Gastrocnemius medialis (tissue), 4 donors: ENCODE results near the gene ARMC7. TPM values are rescaled to one million over a fixed set of nuclear protein-coding genes. Genes with fewer than 3 reads are reported as not detected.
"Not testable (repeated sequence)": the region's sequence is repeated elsewhere in the genome, so short reads cannot be mapped to it uniquely, and the experiment has no call there.

Experiments
- ATAC-seq, 2 donors: fragments of 150-250 bp; one replicate each; pipeline ENCODE4 v1.9.1; 2016
- DNase-seq, 2 donors: peaks; one replicate each; pipeline ENCODE4 v3.0.0-alpha.2; 2019
- H3K27ac ChIP-seq, 4 donors: fragments of 200-600 bp; sonication (generic); 1 replicate in 1 of 4; 2 replicates in 3 of 4; pipeline ENCODE4 v1.5.1; 2016 to 2018; ENCODE audit warnings: mild to moderate bottlenecking in 2 of 4, moderate library complexity in 1 of 4
- H3K27me3 ChIP-seq, 3 donors: fragments of 200-600 bp; sonication (generic) in 2 of 3; 1 replicate in 1 of 3; 2 replicates in 2 of 3; pipeline versions ENCODE4 v1.5.1 to v1.6.0; 2016 to 2019; ENCODE audit warnings: mild to moderate bottlenecking in 1 of 3, moderate library complexity in 1 of 3
- H3K36me3 ChIP-seq, 2 donors: fragments of 200-600 bp; sonication (generic) in 1 of 2; one replicate each; pipeline ENCODE4 v1.5.1; 2017 to 2018
- H3K4me1 ChIP-seq, 2 donors: fragments of 200-600 bp; sonication (generic) in 1 of 2; one replicate each; pipeline ENCODE4 v1.5.1; 2016 to 2017; ENCODE audit warnings: mild to moderate bottlenecking in 2 of 2
- H3K4me3 ChIP-seq, 4 donors: fragments of 200-600 bp; sonication (generic) in 3 of 4; 1 replicate in 1 of 4; 2 replicates in 3 of 4; pipeline ENCODE4 v1.5.1; 2016 to 2019; ENCODE audit warnings: mild to moderate bottlenecking in 2 of 4
- H3K9me3 ChIP-seq, 3 donors: fragments of 200-600 bp; sonication (generic) in 2 of 3; 1 replicate in 1 of 3; 2 replicates in 2 of 3; pipeline ENCODE4 v1.5.1; 2016 to 2019
- POLR2A ChIP-seq, 2 donors: fragments of 450-650 bp; IDR thresholded peaks; one replicate each; pipeline ENCODE4 v1.6.1; 2017; ENCODE audit warnings: antibody characterized with exemption in 2 of 2, mild to moderate bottlenecking in 2 of 2, moderate library complexity in 2 of 2
- in situ Hi-C, 4 donors: fragments of 200-750 bp; cut with MboI; loops; one replicate each; pipeline versions ENCODE4 v1.15.0 to v1.8.0; 2017; ENCODE audit warnings: low sequenced_read_pairs in 4 of 4
- intact Hi-C: fragments of 100-400 bp; cut with DNase I; formaldehyde crosslinking; loops from one replicate; pipeline ENCODE4 v1.15.1; 2023; ENCODE audit warnings: low total_unique reads
- total RNA-seq, 4 donors: library from RNA; depleted of rRNA; stranded (reverse); fragments of >200 nt; gene quantifications; one replicate each; pipeline versions ENCODE4 v1.1.0 to v1.2.3, GENCODE V29; 2016
- TF ChIP-seq, protein P1 (sequence below), 5 experiments: fragments of 450-650 bp in 3 of 5; fragments of 200-600 bp in 2 of 5; sonication (generic) in 2 of 5; IDR thresholded peaks in 4 of 5; conservative IDR thresholded peaks in 1 of 5; 1 replicate in 4 of 5; 2 replicates in 1 of 5; pipeline ENCODE4 v1.5.1; 2016 to 2019; ENCODE audit warnings: antibody characterized with exemption in 5 of 5, mild to moderate bottlenecking in 3 of 5, moderate library complexity in 3 of 5

The ARMC7 gene
- total RNA-seq, 4 donors from 2014 or later = 2.0 to 4.4 (median 3.0) TPM

DNA sequence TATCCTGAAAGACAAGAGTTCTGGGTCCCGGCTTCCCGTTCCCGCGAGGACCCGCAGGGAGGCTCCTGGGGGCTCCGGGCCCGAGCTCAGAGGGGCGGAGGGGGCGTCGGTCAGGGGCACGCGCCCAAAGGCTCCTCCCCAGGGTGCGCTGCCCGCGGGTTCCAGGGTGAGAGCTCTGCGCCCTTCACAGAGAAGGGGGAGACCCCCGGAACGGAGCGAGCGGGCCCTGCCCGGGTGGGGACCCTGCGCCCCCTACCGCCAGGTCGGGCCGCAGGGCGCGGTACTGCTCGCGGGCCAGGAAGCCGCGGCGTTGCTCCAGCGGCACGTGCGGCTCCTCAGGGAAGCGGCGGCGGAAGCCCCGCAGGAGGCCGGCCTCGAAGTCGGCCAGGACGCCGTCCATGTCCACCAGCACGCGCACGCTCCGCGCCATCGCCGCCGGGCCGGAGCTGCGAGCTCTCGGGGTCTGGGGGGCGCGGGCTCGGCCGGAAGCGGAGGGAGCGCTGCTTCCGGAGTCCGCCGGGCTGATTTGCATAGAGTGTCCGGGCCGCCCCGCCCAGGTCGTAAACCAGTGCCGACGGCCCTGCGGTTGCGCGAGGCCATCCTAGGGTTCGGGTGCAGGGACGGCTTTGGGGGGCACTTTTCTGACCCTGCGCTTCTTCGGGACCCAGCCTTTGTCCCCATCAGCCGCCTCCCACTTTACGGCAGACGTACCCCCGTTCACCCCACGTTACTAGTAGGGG is 21.7 kb downstream of the ARMC7 start, which contains the start of gene NT5C:
NT5C (minus strand) TSS at position 465 of the 740 bp plus-strand sequence; CDS start at position 430, 35 bp downstream.
- Histone ChIP-seq H3K9me3 (no peaks in the 10 kb centered on the region), H3K27ac (peak within 1 kb of the TSS; percentile 86 to 96 (median 90)), H3K4me3 (peak within 1 kb of the TSS; percentile 78 to 92 (median 90)), H3K4me1 (peaks cover 0 to 12% of the 10 kb centered on the region in 2 donors), H3K36me3 (peaks cover 0 to 9% of the 10 kb centered on the region in 2 donors), H3K27me3 (no peaks in the 10 kb centered on the region)
- DNase-seq (peak; percentile 62 to 77), ATAC-seq (peak; percentile 90 to 91)
- in situ Hi-C loops (no loop called here), intact Hi-C loops (loop anchor here (1.0 to 5.0 kb wide), 4 partner anchors 17 to 71 kb away; partner anchors contain the start of genes JPT1 and SUMO2)
- TF ChIP-seq POLR2A (IDR thresholded peaks at IDR 0.05) = peak; percentile 36 to 72
- TF ChIP-seq, protein P1, sequence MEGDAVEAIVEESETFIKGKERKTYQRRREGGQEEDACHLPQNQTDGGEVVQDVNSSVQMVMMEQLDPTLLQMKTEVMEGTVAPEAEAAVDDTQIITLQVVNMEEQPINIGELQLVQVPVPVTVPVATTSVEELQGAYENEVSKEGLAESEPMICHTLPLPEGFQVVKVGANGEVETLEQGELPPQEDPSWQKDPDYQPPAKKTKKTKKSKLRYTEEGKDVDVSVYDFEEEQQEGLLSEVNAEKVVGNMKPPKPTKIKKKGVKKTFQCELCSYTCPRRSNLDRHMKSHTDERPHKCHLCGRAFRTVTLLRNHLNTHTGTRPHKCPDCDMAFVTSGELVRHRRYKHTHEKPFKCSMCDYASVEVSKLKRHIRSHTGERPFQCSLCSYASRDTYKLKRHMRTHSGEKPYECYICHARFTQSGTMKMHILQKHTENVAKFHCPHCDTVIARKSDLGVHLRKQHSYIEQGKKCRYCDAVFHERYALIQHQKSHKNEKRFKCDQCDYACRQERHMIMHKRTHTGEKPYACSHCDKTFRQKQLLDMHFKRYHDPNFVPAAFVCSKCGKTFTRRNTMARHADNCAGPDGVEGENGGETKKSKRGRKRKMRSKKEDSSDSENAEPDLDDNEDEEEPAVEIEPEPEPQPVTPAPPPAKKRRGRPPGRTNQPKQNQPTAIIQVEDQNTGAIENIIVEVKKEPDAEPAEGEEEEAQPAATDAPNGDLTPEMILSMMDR (IDR thresholded peaks at IDR 0.05 in 4 of 5, conservative IDR thresholded peaks at IDR 0.05 in 1 of 5) = peak; percentile 74 to 82 (median 76)

DNA sequence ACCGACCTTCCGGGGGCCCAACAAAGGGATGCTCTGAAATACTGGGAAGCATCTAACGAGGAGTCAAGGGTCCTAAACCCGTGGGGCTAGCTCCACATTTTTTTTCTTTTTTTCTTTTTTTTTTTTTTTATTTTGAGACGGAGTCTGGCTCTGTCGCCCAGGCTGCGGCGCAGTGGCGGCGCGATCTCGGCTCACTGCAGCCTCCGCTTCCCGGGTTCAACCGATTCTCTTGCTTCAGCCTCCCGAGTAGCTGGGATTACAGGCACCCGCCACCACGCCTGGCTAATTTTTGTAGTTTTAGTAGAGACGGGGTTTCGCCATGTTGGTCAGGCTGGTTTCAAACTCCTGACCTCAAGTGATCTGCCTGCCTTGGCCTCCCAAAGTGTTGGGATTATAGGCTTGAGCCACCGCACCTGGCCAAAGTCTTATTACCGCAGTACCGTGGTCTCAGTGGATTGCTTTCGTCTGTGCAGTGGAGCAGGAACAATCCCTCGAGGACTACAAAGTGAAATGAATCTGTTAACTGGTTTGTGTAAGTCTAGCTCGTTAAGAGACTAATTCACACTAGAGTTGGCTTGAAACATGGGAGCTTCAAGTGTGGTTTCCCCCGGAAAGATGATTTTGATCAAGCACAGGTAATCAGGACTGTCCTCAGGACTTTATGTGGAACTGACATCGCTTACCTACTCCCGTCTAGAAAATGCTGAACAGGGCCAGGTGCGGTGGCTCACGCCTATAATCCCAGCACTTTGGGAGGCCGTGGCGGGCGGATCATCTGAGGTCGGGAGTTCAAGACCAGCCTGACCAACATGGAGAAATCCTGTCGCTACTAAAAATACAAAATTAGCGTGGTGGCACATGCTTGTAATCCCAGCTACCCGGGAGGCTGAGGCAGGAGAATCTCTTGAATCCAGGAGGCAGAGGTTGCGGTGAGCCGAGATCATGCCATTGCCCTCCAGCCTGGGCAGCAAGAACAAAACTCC is 22.5 kb downstream of the ARMC7 start:
- intact Hi-C loops = loop anchor here (5.0 kb wide), 1 partner anchor 50 kb away; the partner anchor contains the start of gene SUMO2
- H3K9me3 ChIP-seq, H3K27me3 ChIP-seq, ATAC-seq, in situ Hi-C loops, DNase-seq, H3K36me3 ChIP-seq: not testable (repeated sequence)
- Histone ChIP-seq H3K4me1 (peaks cover 0 to 12% of the 10 kb centered on the region in 2 donors), H3K27ac (peak overlapping the region; percentile 86 to 96 (median 90)), H3K4me3 (peak overlapping the region; percentile 78 to 92 (median 90))

DNA sequence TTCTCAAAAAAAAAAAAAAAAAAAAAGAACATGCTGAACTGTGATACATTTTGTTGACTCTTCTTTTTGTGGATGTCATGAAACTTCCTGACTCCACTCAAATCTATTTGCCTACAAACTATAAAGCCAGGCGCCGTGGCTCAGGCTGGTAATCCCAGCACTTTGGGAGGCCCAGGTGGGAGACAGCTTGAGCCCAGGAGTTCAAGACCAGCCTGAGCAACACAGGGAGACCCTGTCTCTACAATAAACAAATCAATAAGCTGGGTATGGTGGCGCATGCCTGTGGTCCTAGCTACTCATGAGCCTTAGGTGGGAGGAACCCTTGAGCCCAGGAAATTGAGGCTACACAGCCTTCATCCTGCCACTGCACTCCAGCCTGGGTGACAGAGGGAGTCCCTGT is 23.2 kb downstream of the ARMC7 start:
- ATAC-seq = no peak
- no peak overlapping the region for H3K4me3 ChIP-seq
- H3K36me3 ChIP-seq = peaks cover 0 to 9% of the 10 kb centered on the region in 2 donors
- H3K4me1 ChIP-seq = peaks cover under 1 to 12% of the 10 kb centered on the region in 2 donors
- in situ Hi-C loops = no loop called here
- H3K9me3 ChIP-seq = no peaks in the 10 kb centered on the region
- H3K27ac ChIP-seq = no peak overlapping the region
- intact Hi-C loops = loop anchor here (5.0 kb wide), 1 partner anchor 49 kb away; the partner anchor contains the start of gene SUMO2
- no peaks in the 10 kb centered on the region for H3K27me3 ChIP-seq
- no peak for DNase-seq
- TF ChIP-seq POLR2A (IDR thresholded peaks at IDR 0.05) = no peak
- TF ChIP-seq, protein P1 (IDR thresholded peaks at IDR 0.05 in 4 of 5, conservative IDR thresholded peaks at IDR 0.05 in 1 of 5) = no peak

DNA sequence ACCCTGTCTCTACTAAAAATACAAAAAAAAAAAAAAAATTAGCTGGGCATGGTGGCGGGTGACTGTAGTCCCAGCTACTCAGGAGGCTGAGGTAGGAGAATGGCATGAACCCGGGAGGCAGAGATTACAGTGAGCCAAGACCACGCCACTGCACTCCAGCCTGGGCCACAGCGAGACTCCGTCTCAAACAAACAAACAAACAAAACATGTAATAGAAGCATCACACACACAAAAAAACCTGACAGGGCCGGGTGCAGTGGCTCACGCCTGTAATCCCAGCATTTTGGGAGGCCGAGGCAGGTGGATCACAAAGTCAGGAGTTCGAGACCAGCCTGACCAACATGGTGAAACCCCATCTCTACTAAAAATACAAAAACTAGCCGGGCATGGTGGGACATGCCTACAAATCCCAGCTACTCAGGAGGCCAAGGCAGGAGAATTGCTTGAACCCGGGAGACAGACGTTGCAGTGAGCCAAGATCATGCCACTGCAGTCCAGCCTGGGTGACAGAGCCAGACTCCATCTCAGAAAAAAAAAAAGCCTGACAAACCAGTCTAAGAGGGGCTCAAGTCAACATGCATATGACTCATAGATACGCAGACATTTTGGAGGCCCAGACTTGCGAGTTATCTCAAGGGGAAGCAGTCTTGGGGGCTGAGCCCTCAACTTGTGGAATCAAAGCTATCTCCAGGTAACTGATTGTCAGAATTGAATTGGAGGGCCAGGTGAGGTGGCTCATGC is 24.0 kb downstream of the ARMC7 start:
- H3K9me3 ChIP-seq, H3K4me1 ChIP-seq, ATAC-seq, in situ Hi-C loops, H3K36me3 ChIP-seq, H3K27ac ChIP-seq, H3K4me3 ChIP-seq, H3K27me3 ChIP-seq, DNase-seq: not testable (repeated sequence)
- intact Hi-C loops = loop anchor here (5.0 kb wide), 1 partner anchor 49 kb away; the partner anchor contains the start of gene SUMO2

DNA sequence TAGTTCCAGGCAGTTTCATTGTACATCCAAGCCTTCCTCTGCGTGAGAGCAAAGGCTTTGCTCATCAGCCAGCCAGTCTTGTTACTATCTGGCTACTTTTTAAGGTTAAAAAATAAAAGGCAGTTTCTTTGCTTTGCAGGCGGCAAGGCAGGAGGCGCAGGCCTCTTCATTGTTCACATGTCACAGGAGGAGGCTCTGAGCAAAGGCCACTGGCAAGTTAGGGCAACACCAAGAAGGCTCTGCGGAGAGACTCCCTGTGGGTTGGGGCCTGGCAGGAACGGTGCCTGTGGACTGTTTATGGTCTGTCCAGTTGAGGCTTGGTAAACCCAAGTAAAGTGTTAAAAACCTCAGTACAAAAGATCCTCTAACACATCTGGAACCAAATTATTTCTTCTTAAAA is 25.7 kb downstream of the ARMC7 start:
- Histone ChIP-seq H3K4me3 (no peak overlapping the region), H3K4me1 (peaks cover 5 to 15% of the 10 kb centered on the region in 2 donors), H3K36me3 (no peaks in the 10 kb centered on the region), H3K27ac (no peak overlapping the region), H3K27me3 (no peaks in the 10 kb centered on the region), H3K9me3 (no peaks in the 10 kb centered on the region)
- in situ Hi-C loops (no loop called here), intact Hi-C loops (no loop called here)
- no peak for DNase-seq
- no peak for ATAC-seq
- TF ChIP-seq, protein P1 (IDR thresholded peaks at IDR 0.05 in 4 of 5, conservative IDR thresholded peaks at IDR 0.05 in 1 of 5) = no peak
- TF ChIP-seq POLR2A (IDR thresholded peaks at IDR 0.05) = no peak
